ENCODE results near the gene AP1M1.
"Not testable (repeated sequence)": the region's sequence is repeated elsewhere in the genome, so short reads cannot be mapped to it uniquely, and the experiment has no call there.

AP1M1 gene

DNA sequence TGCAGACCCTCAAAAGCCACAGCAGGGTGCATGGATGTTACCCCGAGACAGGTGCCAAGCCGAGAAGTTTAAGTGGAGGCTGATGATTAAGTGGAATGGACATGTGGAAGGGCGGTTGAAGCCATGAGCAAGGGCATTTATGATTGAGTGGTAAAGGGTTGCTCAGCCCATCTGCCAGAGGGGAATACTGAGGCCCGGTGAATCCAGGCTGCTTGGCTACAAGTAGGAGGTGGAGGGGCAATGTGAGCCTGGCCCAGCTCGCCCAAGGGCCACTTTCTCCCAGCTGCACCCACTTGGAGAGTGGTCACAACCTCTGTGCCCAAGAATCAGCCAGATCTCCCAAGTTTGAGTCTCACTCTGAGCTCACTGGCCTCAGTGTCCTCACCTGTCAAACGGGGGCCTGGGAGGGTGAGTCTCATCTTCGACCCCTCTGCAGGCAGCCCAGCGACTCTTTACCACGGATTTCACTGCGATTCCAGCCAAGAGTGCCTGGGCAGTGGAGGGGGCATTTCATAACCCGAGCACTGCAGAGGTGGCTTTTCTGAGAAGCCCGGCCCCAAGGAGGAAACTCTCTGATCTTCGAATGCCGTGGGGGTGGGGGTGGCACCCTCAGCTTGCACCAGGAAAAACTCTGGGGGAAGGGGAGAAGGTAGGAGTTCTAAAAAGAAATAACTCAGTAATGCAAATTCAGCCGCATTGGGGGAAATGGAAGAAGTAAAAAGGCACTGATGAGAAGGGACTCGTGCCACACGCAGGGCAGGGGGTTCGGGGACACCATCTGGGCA lies 64.1 kb downstream of the AP1M1 start:
- DNase-seq (ENCODE audit: low read depth in 2 of 2) = no peak

DNA sequence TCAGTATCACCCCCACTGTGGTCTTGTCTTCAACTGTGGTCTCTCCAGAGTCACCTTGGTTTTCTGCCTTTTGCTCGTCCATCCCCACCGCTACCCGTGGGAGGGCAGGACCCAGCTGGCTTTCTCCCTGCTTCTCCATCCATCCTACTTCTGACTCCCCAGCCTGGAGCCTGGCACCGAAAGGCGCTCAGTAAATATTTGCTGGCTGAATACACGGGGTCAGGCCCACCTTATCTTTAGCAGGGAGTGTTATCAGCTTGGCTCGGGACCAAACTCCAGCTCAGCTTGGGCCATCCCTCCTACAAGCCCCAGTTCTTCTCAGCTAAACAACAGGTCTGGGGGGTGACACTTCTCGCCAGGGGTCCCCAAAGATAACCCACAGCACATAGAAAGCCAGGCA lies 64.9 kb downstream of the AP1M1 start:
- no peak for DNase-seq (ENCODE audit: low read depth in 2 of 2)

DNA sequence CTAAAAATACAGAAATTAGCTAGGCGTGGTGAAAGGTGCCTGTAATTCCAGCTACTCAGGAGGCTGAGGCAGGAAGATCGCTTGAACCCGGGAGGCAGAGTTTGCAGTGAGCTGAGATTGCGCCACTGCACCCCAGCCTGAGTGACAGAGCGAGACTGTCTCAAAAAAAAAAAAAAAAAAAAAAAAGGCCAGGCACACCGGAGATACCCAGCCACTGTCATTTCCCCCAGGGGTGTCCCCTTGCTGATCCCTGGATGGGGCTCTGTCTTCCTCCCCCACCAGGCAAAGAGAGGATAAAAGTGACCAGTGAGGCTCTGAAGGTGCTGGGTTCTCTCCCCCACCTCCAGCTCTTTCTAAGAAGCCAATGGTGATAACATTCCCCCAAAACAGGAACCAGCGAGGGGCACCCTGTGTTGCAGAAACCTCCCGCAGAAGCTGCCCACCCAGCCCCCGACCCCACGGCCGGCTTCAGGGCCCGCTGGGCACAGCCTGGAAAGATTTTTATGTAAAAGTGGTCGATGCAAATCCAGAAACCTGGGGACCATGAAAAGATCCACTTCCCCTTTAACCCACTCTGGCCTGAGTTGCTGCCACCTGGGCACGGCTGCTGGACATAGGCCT lies 65.5 kb downstream of the AP1M1 start:
- DNase-seq (ENCODE audit: low read depth in 2 of 2) = no peak

DNA sequence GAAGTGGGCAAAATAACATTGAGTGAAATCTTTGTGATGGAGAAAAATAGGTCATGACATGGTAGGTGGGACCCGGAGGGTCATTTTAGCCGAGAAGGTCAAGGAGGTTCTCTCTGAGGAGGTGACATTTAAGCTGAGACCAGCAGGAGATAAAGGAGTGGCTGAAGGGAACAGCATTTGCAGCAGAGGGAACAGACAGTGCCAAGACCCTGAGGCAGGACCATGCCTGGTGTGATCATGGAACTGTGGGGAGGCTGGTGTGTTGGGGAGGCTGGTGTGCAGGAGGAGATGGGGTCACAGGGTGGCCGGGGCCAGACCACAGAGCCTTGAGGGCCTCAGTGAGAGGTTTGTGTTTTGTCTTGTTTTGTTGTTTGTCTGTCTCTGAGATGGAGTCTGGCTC lies 67.5 kb downstream of the AP1M1 start:
- no peak for DNase-seq (ENCODE audit: low read depth in 2 of 2)

DNA sequence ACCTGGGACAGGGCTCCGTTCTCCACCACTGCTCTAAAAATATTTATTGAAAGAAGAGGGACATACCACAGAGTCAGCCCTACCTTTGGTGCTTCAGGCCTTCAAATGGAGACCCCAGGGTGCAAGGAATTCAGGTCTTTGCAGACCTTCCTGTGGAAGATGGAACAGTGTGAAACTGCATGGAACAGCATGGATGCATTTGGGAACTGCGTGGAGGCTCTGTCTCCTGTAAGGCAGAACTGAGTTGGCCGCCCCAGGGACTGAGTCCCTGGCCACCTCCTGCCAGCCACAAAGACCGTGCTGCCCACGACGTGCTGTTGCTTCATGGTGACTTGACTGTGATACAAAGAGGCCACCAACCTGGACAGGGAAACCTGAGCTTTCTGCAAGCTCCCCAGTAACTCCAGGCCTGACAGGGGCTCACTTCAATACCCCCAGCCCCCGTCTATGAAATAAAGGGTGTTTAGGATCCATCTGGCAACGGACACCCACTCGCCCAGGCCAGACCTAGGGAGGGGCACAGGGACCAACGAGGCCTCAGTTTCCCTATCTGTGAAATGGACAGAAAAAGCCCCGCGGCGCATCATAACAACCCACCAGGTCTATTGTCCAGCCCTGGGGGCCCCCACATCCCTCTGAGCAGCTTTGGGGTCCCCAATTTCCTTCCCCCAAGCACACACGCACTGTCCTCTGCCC lies 68.3 kb downstream of the AP1M1 start:
- no peak for DNase-seq (ENCODE audit: low read depth in 2 of 2)

DNA sequence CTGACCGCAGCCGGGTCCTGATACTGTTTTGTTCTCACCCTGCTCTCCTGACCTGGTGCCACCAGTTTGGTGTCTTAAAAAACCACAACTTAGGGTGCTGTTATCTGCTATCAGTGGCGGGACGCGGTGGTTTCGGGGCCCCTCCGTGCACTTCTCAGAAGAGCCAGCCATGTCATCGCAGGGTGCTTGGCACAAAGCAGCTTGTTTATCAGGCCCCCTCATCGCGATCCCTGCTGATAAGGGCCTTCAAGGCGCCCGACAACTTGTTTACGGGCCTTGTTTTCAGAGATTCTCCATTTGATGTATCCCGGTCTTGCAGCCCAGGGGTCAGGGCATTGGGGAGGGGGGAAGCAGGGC lies 68.9 kb downstream of the AP1M1 start:
- DNase-seq (ENCODE audit: low read depth in 2 of 2) = peak; percentile 35 to 41

DNA sequence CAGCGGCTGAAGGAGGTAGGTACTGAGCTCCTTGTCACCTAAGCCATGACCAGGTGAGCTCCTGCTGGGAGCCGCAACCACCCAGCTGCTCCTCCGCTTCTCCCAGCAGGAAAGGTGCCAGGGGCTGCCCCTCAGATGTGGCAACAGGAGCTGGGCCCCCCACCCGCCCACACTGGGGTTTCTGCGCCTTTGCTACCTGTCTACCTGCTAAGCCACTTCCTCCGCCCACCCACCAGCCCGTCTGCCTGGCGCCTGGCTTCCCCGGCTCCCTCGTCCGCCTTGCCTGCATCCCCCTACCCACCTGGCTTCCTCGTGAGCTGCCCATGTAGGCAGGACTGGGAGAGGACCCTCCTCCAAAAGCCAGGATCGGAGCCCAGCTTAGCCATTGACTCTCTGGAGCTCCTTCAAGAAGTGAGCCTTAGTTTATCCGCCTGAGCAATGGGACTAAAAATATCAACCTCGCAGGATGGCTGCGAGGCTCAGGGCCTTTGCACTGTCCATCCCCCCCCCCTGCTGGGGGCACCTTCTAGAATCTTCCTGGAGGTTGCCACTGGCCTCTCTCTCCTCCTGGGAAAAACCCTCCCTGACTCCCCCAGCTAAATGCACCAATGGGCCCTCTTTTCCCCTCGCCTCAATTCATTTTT lies 71.1 kb downstream of the AP1M1 start:
- DNase-seq (ENCODE audit: low read depth in 2 of 2) = peak; percentile 48 to 61

DNA sequence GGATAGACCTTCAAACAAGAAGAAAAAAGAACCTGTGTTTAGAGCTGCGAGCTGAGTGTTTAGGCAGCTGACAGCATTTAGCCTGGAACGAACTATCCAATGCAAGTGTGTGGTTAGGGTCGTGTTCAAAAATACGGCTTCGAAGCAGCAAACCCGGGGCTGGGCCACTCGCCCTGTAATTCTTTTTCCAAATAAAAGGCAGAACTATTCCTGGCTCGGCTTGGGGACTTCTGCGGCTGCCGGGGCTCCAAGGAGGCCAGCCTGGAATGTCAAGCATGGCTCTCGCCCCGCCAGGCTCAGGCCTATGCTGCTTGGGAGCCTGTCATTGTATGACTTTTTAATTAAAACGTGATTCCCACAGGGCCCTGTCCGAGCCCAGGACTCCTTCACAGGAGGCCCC lies 75.2 kb downstream of the AP1M1 start:
- no peak for DNase-seq (ENCODE audit: low read depth in 2 of 2)

DNA sequence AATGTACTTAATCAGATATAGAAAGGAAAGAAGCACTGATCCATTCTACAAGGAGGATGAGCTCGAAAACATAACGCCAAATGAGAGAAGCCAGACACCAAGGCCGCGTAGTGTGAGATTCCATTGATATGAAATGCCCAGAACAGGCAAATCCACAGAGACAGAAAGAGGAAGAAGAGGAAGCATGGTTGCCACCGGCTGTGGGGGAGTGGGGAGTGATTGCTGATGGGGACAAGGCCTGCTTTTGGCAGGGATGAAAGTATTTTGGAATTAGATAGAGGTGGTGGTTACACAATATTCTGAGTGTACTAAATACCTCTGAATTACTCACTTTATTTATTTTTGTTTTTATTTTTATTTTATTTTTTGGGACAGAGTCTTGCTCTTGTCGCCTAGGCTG lies 76.7 kb downstream of the AP1M1 start:
- DNase-seq (ENCODE audit: low read depth in 2 of 2) = no peak

DNA sequence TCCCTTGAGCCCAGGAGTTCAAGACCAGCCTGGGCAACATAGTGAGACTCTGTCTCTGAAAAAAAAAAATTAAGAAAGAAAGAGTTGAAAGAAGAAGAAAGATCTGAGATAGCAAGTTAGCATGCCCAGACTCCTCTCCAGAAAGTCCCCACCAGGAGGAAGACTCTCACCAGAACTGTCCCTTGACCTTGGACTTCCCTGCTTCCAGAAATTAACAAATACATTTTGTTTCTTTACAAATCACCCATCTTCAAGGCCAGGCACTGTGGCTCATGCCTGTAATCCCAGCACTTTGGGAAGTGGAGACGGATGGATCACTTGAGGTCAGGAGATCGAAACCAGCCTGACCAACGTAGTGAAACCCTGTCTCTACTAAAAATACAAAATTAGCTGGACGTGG lies 82.6 kb downstream of the AP1M1 start:
- no peak for DNase-seq (ENCODE audit: low read depth in 2 of 2)

DNA sequence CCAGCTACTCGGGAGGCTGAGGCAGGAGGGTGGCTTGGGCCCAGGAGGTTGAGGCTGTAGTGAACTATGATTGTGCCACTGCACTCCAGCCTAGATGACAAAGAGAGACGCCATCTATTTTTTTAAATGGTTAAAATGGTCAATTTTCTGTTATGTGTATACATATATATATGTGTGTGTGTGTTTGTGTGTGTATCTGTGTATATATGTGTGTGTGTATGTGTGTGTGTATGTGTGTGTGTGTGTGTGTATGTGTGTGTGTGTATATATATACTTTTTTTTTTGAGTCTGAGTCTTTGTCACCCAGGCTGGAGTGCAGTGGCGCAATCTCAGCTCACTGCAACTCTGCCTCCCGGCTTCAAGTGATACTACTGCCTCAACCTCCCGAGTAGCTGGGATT lies 84.0 kb downstream of the AP1M1 start:
- no peak for DNase-seq (ENCODE audit: low read depth in 2 of 2)

DNA sequence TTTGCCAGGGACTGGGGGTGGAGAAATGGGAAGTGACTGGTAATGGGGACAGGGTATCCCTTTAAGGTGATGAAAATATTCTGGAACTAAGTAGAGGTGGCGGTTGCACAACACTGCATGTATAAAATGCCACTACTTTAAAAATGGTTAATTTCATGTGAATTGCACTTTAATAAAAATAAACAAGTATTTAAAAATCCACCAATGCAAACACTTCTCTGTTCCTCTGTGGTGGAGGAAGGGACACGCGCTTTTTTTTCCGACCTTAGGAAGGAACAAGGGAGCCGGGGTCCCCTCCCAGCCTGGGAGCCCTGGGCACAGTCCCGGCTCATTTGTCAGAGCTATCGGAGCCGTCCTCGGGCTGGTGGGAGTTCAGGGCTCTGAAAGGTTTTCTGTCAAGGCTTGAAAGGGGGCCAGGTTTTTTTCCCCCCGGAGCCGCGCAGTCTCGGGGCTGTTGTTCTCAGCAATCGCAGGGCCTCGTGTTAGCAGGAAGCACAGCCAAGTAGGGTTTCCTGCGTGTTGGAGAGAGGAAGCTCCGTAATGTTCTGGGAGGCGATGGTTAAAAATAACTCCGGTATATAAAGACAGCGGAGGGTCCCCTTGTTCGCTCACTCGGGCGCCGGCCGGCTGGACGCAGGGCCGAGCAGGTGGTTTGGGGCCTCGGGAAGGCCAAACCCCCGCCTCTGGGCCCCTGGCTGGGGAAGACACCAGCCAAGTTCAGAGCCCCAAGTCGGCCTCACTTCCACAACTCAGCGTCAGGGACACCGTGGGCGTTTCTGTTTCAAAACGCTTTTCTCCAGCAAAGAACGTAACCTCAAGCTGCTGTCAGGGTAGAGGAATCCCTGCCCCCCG lies 85.7 kb downstream of the AP1M1 start:
- peak; percentile 56 to 58 for DNase-seq (ENCODE audit: low read depth in 2 of 2)

DNA sequence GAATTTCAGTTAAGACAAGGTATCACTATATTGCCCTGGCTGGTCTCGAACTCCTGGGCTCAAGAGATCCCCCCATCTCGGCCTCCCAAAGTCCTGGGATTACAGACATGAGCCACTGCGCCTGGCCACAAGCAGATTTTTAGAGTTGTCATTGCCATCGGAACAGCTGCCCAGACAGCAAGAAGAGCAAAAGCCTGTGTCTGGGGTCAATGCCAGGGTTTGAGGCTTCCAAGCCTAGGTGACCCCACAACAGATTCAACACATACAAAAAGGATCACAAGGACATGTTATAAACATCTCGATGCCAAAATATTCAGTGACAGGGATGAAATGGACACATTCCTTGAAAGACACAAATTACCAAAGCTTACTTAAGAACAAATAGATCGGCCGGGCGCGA lies 86.8 kb downstream of the AP1M1 start:
- no peak for DNase-seq (ENCODE audit: low read depth in 2 of 2)

DNA sequence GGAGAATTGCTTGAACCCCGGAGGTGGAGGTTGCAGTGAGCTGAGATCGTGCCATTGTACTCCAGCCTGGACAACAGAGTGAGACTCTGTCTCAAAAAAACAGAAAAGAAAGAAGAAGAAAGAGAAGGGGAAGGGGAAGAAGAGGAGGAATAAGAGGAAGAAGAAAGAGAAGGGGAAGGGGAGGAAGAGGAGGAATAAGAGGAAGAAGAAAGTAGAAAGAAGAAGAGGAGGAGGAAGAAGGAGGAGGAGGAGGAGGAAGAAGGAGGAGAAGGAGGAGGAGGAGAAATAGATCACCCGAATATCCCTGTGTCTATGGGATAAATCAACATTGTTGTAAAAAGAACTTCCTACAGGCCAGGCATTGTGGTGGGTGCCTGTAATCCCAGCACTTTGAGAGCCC lies 87.4 kb downstream of the AP1M1 start:
- DNase-seq (ENCODE audit: low read depth in 2 of 2) = not testable (repeated sequence)

DNA sequence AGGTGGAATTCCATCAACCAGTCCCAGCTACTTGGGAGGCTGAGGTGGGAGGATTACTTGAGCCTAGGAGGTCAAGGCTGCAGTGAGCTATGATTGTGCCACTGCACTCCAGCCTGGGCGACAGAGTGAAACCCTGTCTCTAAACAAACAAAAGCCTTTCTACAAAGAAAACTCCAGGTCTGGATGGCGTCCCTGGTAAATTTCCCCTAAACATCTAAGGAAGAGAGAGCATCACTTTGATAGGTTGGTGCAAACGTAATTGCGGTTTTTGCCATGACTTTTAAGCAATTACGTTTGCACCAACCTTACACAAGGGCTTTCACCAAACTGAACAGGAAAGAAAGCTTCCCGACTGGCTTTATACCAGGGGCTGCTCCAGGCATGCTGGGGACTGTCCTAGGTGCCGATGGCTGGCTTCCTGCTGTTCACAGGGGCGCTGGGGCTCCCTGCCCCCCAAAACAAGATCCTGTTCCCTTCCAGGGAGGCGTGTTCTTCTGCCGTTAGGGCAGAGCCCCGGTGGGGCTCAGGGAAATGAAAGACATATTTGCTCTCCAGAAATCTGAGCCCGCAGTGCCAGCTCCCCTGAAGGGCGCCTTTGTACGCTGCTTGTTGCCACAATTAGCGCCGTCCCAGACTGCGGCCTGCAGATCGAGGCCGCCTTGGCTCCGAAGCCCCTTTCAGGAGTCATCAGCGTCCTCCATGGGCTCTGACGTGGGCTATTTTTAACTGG lies 88.2 kb downstream of the AP1M1 start:
- DNase-seq (ENCODE audit: low read depth in 2 of 2) = no peak

DNA sequence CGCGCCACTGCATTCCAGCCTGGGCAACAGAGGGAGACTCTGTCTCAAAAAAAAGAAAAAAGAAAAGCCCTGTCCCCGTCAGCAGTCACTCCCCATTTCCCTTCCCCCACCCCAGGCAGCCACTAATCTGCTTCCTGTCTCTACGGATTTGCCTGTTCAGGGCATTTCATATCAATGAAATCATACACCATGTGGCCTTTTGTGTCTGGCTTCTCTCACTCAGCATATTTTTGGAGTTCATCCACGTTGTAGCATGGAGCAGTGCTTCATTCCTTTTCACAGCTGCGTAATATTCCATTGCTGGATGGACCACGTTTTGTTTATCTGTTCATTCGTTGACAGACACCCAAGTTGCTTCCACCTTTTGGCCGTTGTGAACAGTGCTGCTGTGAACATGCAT lies 90.8 kb downstream of the AP1M1 start:
- DNase-seq (ENCODE audit: low read depth in 2 of 2) = no peak

DNA sequence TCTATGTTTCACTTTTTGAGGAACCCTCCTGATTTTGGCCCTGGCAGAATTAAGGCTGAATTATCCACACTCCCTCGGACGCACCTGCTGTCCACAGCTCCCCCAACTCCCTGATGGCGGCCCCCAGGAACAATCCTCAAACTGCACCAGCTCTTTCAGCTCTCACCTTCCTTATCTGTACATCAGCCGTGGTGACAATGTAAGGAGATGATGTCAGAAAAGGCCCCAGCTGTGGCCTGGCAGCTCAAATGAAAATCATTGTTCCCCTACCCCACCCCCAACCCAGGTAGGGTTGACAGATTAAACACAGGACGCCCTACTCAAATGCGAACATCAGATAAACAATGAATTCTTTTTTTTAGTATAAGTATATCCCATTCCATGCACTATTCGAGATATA lies 91.9 kb downstream of the AP1M1 start:
- no peak for DNase-seq (ENCODE audit: low read depth in 2 of 2)

DNA sequence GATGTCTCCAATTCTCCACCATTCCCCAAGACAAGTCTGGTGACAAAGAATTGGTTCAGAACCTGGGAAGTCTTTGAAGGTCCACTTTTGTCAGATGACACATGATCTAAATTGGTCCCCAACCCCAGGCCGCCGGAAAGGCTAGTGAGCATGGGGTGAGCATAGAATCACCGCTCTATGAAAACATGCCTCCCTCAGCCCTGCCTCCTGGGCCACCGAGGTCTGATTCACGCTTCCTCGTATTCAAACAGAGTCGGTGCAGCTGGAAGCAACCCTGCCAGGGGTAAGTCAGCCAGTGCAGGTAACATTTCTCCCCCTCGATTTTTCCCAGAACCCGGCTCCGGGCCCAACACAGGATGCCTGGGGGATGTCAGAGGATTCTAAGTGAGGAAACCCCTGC lies 93.0 kb downstream of the AP1M1 start:
- DNase-seq (ENCODE audit: low read depth in 2 of 2) = no peak

DNA sequence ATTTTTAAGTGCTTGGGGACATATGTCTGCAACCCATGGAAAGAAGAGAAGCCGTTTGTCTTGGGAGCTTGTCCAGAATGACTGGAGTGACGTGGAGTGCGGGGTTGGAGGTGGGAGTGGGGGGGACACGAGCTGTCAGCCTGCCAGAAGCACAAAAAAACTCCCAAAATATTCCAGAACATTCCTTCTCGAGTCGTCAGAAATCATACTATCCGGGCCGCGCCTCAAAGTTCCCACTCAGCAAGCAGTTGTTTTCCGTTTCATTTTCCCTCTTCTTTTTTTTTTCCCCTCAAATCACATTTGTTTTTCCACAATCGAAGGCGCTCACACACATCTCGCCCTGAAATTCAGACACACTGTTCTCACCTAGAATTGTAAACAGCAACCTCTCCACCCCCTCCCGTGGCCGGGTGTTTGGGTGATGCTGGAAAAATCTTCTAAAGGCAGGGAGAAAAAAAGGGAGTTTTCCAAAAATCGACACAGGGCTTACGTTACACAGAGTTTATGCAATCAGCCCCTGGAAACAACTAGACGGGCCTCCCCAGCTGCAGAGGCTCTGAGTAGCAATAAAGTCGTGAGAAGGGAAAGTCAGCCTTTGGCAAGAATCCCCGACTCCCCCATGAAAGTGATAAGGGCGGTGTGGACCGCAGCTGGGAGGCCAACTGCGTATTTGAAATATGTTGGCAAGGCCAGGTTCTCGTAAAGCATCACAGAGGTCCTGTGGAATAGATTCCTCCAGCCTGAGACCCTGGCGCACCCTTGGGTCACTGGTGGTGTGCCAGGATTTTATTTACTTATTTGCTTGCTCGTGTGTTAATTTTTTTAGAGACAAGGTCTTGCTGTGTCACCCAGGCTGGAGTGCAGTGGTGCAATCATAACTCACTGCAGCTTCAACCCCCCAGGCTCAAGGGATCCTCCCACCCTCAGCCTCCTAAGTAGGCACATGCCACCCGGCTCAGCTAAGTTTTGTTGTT lies 95.7 kb downstream of the AP1M1 start:
- no peak for DNase-seq (ENCODE audit: low read depth in 2 of 2)

DNA sequence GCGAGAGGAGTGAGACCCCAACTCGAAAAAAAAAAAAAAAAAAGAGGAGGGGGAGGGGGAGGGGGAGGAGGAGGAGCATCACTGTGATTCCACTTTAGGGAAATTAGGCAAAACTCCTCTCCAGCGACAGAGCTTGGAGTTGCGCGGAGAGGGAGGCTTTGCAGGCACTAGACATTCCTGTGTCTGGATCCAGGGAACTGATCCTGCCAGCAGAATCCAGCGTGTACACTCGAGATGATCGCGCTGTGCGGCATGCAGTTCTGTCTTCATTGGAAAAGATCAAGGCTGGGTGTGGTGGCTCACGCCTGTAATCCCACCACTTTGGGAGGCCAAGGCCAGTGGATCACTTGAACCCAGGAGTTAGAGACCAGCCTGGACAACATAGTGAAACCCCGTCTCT lies 97.3 kb downstream of the AP1M1 start:
- DNase-seq (ENCODE audit: low read depth in 2 of 2) = no peak
